Measurements from ENCODE around the gene PTGDR2.
A peak's percentile ranks its signal among the peaks of the same experiment; 100 is the strongest.

Gene PTGDR2

DNA sequence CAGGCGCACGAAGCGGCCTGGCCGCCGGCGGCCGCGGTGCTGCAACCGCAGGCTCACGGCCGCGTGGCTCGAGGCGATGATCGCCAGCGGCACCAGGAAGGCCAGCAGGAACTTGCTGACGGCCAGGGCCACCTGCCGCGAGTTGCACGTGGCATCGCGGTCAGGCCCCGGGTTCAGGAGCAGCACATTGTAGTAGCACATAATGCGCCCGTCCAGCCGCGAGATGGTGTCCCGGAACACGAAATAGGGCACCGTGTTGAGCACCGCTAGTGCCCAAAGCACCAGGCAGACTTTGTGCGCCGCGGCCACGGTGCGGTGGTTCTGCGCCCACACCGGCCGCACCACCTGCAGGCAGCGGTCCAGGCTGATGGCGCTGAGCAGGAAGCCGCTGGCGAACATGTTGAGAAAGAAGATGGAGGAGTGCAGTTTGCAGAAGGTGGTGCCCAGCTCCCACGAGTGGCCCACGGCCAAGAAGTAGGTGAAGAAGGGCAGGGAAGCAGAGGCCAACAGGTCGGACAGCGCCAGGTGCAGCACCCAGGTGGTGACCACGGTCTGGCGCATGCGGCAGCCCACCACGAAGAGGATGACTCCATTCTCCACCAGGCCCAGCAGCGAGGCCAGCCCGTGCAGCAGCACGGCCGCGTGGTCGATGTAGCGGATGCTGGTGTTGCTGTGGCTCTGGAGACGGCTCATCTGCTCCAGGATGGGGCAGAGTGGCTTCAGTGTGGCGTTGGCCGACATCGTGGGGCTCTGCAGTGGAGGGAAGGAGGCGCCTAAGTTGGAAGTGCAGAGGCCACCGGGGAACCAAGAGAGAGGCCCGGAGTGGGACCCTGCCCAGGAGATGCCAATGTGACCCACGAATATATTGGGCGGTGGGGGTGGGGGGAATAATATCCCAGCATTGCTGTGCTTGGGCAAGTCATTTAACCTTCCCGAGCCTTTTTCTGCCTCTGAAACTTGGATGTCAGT lies 2.5 kb downstream of the PTGDR2 start:
- Histone ChIP-seq H3K36me3 (ENCODE audit: control insufficient read depth, insufficient read depth, low read length) (peaks cover 11% of the 10 kb centered on the region), H3K27me3 (ENCODE audit: control insufficient read depth, insufficient read depth, low read length) (peaks cover 5% of the 10 kb centered on the region), H3K4me3 (ENCODE audit: low read length) (no peak overlapping the region), H3K9ac (ENCODE audit: low read length) (peak overlapping the region; percentile 61), H3K4me1 (ENCODE audit: control insufficient read depth, insufficient read depth, low read length) (peaks cover 27% of the 10 kb centered on the region), H3K9me3 (ENCODE audit: control insufficient read depth, low read length) (no peaks in the 10 kb centered on the region)

DNA sequence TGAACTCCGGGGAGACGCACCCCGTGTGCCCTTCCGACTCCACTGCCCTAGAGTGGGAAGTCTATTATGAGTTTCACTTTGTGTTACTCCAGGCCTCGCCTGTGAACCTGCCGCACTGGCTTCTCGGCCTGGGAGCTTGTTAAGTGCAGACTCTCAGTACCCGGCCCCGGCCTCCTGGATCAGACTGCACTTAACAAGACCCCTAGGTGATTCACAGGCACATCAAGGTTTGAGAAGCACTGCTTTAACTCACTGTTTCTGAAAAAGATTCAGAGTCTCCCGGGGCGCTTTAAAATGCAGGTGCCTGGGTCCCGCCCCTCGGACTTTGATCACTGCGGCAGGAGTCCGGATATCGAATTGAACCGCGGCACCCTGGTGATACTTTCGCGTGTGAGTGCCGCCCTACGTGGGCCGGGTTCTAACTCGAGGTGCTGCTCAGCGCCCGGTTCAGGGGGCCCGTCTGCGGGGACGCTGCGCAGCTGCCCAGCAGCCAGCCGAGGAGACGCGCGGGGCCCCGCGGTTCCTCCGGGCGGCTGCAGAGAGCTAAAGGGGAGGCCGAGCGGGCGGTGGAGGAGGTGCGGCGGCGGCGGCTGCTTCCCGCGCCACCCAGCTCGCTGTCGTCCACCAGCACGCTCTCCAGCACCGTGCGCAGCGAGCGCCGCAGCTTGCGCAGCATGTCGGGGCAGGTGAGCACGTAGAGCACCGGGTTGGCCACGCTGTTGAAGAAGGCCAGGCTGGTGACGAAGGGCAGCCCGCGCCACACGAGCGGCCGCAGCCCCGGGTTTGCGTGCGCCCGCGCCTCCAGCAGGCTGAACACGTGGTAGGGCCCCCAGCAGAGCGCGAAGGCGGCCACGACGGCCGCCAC lies 3.4 kb downstream of the PTGDR2 start:
- Histone ChIP-seq H3K4me3 (ENCODE audit: low read length) (peak overlapping the region; percentile 36), H3K9me3 (ENCODE audit: control insufficient read depth, low read length) (no peaks in the 10 kb centered on the region), H3K36me3 (ENCODE audit: control insufficient read depth, insufficient read depth, low read length) (peaks cover 11% of the 10 kb centered on the region)

DNA sequence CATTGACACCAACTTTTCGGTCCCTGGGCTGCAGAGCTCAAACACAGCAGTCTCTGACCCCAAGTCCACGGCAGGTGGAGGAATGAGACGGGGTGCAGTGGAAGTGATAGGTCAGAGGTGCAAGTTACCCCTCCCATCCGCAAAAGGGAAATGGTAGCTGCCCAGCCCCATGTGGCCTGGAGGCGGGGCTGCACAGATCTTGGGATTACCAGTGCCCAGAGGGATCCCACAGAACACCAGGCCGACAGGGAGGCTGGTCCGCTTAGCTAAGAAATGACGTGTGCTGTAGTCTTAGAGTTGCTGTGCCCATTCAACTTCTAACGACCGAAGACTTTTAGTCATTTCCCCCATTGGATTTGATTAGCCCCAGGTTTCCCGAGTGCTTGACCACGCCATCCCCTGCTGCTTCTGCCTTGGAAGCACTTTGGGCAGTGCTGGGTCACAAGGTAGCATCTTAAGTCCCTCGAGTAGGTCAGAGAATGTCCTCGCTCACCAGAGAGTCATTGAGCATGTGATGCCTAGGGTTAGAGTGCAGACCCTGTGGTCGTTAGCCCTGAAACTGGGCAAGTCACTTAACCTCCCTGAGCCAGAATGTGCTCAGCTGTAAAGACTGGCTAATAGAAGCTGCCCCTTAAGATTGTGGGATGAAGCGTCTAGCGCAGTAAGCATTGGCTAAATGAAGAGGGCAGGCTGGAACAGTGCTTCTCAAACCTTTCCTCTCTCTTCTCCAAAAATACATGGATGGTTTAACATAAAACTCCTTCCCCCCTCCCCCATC lies 4.2 kb downstream of the PTGDR2 start:
- peaks cover 5% of the 10 kb centered on the region for H3K27me3 ChIP-seq (ENCODE audit: control insufficient read depth, insufficient read depth, low read length)
- H3K36me3 ChIP-seq (ENCODE audit: control insufficient read depth, insufficient read depth, low read length) = peaks cover 11% of the 10 kb centered on the region
- no peaks in the 10 kb centered on the region for H3K9me3 ChIP-seq (ENCODE audit: control insufficient read depth, low read length)
- peaks cover 27% of the 10 kb centered on the region for H3K4me1 ChIP-seq (ENCODE audit: control insufficient read depth, insufficient read depth, low read length)
- H3K4me3 ChIP-seq (ENCODE audit: low read length) = peak overlapping the region; percentile 36
- H3K9ac ChIP-seq (ENCODE audit: low read length) = peak overlapping the region; percentile 61

More for the DNA sequence above, 3.4 kb downstream of the PTGDR2 start:
- Histone ChIP-seq H3K27me3 (ENCODE audit: control insufficient read depth, insufficient read depth, low read length) (peaks cover 5% of the 10 kb centered on the region), H3K4me1 (ENCODE audit: control insufficient read depth, insufficient read depth, low read length) (peaks cover 27% of the 10 kb centered on the region), H3K9ac (ENCODE audit: low read length) (peak overlapping the region; percentile 61)

DNA sequence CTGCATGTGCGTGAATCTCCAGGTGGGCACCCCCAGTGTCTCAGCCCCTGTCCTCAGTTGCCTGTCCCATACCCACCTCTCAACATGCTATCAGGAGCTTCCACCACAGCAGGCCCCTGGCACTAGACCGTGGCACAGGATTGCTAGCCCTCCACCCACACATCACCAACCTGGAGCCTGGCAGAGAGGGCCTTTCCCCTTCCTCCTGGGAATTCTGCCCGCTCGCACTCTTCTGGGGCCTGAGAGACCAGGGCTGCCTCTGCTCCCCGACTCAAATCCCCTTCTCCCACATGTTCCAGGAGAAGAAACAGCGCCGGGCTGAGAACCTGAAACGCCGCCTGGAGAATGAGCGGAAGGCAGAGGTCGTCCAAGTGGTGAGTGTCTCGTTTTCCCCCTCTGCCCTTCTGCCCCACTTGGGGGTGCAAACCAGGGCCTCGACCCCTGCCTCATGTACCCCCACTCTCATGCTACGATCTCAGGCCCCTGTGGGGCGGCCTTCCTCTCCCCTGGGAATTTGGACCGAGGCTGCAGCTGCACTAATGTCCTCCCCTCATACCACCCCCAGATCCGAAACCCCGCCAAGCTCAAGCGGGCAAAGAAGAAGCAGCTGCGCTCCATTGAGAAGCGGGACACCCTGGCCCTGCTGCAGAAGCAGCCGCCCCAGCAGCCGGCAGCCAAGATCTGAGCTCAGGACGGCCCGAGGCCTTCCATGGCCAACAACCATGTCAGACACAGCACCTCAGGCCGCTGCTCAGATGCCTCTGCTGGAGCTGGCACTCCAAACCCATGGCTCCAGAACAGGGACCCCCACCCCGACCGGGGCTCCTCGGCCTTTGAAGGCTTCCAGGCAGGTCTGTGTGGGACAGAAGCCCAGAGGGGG lies 5.9 kb downstream of the PTGDR2 start:
- Histone ChIP-seq H3K36me3 (ENCODE audit: control insufficient read depth, insufficient read depth, low read length) (peaks cover 11% of the 10 kb centered on the region), H3K9me3 (ENCODE audit: control insufficient read depth, low read length) (no peaks in the 10 kb centered on the region)

DNA sequence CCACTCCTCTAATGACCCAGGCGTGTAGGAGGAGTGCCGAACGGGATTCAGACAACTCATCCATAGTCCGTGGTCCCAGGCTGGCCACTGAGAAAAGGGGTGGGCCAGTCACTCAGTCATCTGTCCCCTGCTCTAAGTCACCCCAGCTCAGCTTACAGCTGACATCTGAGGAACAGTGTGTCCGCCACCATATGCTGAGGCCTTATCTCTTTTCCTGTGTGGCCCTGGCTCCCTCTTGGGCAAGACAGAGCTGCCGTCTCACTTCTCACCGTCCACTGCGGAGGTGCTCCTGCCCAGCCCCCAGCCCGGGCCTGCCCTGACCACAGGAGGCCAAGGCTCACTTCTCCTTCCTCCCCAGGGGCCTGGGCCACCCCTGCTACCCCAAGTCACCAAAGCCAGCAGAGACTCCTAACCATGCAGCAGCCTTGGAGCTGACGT lies 7.0 kb downstream of the PTGDR2 start:
- no peak overlapping the region for H3K4me3 ChIP-seq (ENCODE audit: low read length)
- no peaks in the 10 kb centered on the region for H3K9me3 ChIP-seq (ENCODE audit: control insufficient read depth, low read length)
- H3K4me1 ChIP-seq (ENCODE audit: control insufficient read depth, insufficient read depth, low read length) = peaks cover 31% of the 10 kb centered on the region
- H3K9ac ChIP-seq (ENCODE audit: low read length) = no peak overlapping the region
- H3K27me3 ChIP-seq (ENCODE audit: control insufficient read depth, insufficient read depth, low read length) = no peaks in the 10 kb centered on the region
- H3K36me3 ChIP-seq (ENCODE audit: control insufficient read depth, insufficient read depth, low read length) = peaks cover 11% of the 10 kb centered on the region

More for the DNA sequence above, 5.9 kb downstream of the PTGDR2 start:
- Histone ChIP-seq H3K4me3 (ENCODE audit: low read length) (no peak overlapping the region), H3K27me3 (ENCODE audit: control insufficient read depth, insufficient read depth, low read length) (peaks cover 5% of the 10 kb centered on the region), H3K4me1 (ENCODE audit: control insufficient read depth, insufficient read depth, low read length) (peaks cover 22% of the 10 kb centered on the region), H3K9ac (ENCODE audit: low read length) (no peak overlapping the region)

DNA sequence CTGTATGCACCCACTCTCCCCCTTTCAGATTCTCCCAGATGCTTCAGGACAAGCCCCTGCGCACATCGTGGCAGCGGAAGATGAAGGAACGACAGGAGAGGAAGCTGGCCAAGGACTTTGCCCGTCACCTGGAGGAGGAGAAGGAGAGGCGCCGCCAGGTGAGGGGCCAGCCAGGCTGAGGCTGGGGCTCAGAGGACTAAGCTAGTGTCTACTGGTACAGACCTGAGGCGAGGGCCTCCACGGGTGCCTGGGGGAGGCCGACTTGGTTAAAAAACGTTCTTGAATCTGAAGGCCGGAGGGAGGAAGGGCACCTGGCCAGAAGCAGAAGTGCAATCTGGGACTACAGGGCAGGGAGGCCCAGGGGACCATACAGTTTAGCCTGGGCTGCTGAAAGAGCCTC lies 7.9 kb downstream of the PTGDR2 start:
- Histone ChIP-seq H3K9me3 (ENCODE audit: control insufficient read depth, low read length) (no peaks in the 10 kb centered on the region), H3K27me3 (ENCODE audit: control insufficient read depth, insufficient read depth, low read length) (no peaks in the 10 kb centered on the region), H3K9ac (ENCODE audit: low read length) (no peak overlapping the region), H3K4me3 (ENCODE audit: low read length) (no peak overlapping the region), H3K36me3 (ENCODE audit: control insufficient read depth, insufficient read depth, low read length) (peaks cover 11% of the 10 kb centered on the region), H3K4me1 (ENCODE audit: control insufficient read depth, insufficient read depth, low read length) (peaks cover 33% of the 10 kb centered on the region)

DNA sequence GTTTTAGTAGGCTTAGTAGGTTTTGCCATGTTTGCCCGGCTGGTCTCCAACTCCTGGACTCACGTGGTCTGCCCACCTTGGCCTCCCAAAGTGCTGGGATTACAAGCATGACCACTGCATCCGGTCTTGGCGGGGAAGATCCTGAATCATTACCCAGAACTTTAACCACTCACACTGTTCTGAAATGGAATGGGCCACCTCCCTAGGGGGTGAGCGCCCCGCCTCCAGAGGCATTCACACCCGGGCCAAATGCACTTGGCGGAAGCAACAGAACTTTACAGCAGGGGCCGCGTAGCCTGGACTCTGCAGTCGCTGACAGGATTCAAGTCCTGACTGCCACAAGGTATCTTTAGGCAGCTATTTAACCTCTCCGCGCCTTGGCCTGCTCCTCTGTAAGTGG lies 8.5 kb downstream of the PTGDR2 start:
- peaks cover 35% of the 10 kb centered on the region for H3K4me1 ChIP-seq (ENCODE audit: control insufficient read depth, insufficient read depth, low read length)
- no peaks in the 10 kb centered on the region for H3K9me3 ChIP-seq (ENCODE audit: control insufficient read depth, low read length)
- H3K36me3 ChIP-seq (ENCODE audit: control insufficient read depth, insufficient read depth, low read length) = peaks cover 11% of the 10 kb centered on the region
- H3K4me3 ChIP-seq (ENCODE audit: low read length) = no peak overlapping the region
- H3K27me3 ChIP-seq (ENCODE audit: control insufficient read depth, insufficient read depth, low read length) = no peaks in the 10 kb centered on the region
- no peak overlapping the region for H3K9ac ChIP-seq (ENCODE audit: low read length)

DNA sequence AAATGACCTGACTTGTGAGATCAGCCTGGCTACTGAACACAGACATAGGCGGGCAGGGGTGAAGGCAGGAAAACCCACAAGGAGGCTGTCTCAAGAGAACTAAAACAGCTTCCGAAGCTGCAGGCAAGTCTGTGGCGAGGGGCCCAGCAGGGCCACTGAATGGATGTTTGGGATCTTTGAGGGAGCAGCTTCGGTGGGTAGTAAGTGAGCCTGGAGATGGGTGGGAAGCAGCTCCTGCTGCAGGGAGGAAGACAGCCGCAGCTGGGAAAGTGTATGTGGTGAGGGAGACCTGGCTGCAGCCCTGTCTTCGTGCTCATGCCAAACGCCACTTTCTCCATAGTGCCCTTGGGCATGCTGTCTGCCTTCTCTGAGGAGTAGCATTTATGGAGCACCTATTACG lies 10.4 kb downstream of the PTGDR2 start:
- Histone ChIP-seq H3K9ac (ENCODE audit: low read length) (no peak overlapping the region), H3K36me3 (ENCODE audit: control insufficient read depth, insufficient read depth, low read length) (peaks cover 7% of the 10 kb centered on the region), H3K4me1 (ENCODE audit: control insufficient read depth, insufficient read depth, low read length) (peaks cover 32% of the 10 kb centered on the region), H3K9me3 (ENCODE audit: control insufficient read depth, low read length) (no peaks in the 10 kb centered on the region), H3K27me3 (ENCODE audit: control insufficient read depth, insufficient read depth, low read length) (no peaks in the 10 kb centered on the region), H3K4me3 (ENCODE audit: low read length) (no peak overlapping the region)

DNA sequence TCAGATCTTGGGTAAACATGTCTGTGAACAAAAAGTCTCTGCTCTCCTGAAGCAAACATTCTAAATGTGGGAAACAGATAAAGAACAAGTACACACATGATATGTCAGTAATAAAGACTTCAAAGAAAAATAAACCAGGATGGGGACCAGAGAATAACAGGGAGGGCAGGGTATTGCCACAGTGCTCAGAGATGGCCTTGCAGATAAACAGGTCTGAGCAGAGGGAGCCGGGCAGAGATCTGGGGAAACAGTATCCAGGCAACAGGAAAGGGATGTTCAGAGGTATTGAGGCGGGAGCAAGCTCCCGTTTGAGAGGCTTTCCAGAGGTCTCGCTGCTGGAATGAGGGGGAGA lies 10.9 kb downstream of the PTGDR2 start:
- Histone ChIP-seq H3K9me3 (ENCODE audit: control insufficient read depth, low read length) (no peaks in the 10 kb centered on the region), H3K4me1 (ENCODE audit: control insufficient read depth, insufficient read depth, low read length) (peaks cover 32% of the 10 kb centered on the region), H3K36me3 (ENCODE audit: control insufficient read depth, insufficient read depth, low read length) (peaks cover 6% of the 10 kb centered on the region), H3K27me3 (ENCODE audit: control insufficient read depth, insufficient read depth, low read length) (no peaks in the 10 kb centered on the region), H3K4me3 (ENCODE audit: low read length) (no peak overlapping the region), H3K9ac (ENCODE audit: low read length) (no peak overlapping the region)

DNA sequence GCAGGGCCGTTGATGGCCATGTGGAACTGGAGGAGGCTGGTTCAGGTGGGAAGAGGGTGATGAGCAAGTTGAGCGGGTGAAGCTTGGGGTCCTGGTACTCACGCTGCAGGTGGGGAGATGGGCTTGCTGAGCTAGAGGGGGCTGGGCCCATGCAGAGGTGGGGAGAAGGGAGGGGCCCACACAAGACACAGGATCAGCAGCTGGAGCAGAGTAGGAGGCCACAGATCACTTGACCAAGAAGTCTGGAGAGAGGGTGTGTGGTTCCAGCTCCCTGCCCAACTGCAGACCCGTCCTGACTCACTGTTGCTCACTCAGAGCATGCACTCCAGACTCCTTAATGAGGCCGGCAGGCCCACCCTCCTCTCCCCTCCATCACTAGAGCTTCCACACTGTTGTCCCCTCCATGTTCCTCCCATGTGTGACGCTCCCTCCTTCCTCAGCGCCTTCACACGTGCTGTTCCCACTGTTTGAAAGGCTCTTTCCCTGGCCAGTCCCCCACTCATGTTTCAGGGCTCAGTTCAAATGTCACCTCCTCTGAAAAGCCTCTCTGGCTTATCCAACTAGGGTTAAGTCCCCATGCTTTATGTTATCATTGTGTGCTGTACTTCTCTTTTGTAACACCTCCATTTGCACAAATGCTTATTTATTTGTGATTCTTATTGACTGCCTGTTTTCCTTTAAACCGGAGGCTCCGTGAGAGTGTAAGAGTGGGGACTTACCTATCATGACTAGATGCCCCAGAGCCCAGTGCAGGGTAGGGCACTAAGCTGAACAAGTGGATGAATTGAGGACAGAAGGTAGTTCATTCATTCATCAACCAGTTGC lies 11.5 kb downstream of the PTGDR2 start:
- H3K4me1 ChIP-seq (ENCODE audit: control insufficient read depth, insufficient read depth, low read length) = peaks cover 32% of the 10 kb centered on the region
- H3K9ac ChIP-seq (ENCODE audit: low read length) = peak overlapping the region; percentile 80
- no peaks in the 10 kb centered on the region for H3K27me3 ChIP-seq (ENCODE audit: control insufficient read depth, insufficient read depth, low read length)
- H3K4me3 ChIP-seq (ENCODE audit: low read length) = no peak overlapping the region
- H3K36me3 ChIP-seq (ENCODE audit: control insufficient read depth, insufficient read depth, low read length) = peaks cover 3% of the 10 kb centered on the region
- no peaks in the 10 kb centered on the region for H3K9me3 ChIP-seq (ENCODE audit: control insufficient read depth, low read length)

Measured in mucosa of stomach (tissue), 1 donor.